ENCODE measurements around the gene POLE4.

Gene POLE4

GRCh38 chr2:74944987-74945787, 13.3 kb upstream of the POLE4 start:
- DNase-seq (ENCODE audit: low read depth) = peak; percentile 19
- H3K4me3 ChIP-seq (ENCODE audit: low read depth, low read length) = no peak overlapping the region
- no peak for TF ChIP-seq CTCF (IDR thresholded peaks at IDR 0.05; ENCODE audit: low read depth, low read length)
- no peak for TF ChIP-seq POLR2A (IDR thresholded peaks at IDR 0.05; ENCODE audit: extremely low read depth, insufficient read length)
- TF ChIP-seq, protein P1, sequence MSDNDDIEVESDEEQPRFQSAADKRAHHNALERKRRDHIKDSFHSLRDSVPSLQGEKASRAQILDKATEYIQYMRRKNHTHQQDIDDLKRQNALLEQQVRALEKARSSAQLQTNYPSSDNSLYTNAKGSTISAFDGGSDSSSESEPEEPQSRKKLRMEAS (IDR thresholded peaks at IDR 0.05; ENCODE audit: low read depth, low read length) = no peak
- TF ChIP-seq MYC (IDR thresholded peaks at IDR 0.05; ENCODE audit: low read depth, low read length) = no peak

- no peak for DNase-seq (ENCODE audit: low read depth)
- TF ChIP-seq CTCF (IDR thresholded peaks at IDR 0.05; ENCODE audit: low read depth, low read length) (no peak), MYC (IDR thresholded peaks at IDR 0.05; ENCODE audit: low read depth, low read length) (no peak), POLR2A (IDR thresholded peaks at IDR 0.05; ENCODE audit: extremely low read depth, insufficient read length) (no peak)
- TF ChIP-seq, protein P1 (IDR thresholded peaks at IDR 0.05; ENCODE audit: low read depth, low read length) = no peak
- H3K4me3 ChIP-seq (ENCODE audit: low read depth, low read length) = no peak overlapping the region
Measured at GRCh38 chr2:74945788-74946331, 12.6 kb upstream of the POLE4 start.

DNA sequence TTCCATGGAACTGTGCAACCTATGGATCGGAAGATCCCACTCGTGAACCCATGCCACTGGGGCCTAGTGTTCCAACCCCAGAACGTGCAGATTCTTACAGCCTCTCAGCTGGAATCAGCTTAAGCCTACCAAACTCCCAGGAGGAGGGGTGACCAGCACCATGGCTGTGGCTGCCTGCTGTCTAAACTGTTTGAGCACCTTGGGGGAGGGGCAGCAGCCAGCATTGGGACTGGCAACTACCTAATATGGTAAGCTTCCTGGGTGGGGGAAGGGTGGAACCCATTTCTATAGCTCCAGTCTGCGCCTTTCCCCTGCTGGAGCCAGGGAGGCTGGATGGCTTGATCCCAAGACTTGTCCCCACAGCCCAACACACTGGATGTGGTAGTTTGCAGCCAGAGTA, 10.7 kb upstream of the POLE4 start:
- no peak for DNase-seq (ENCODE audit: low read depth)
- no peak overlapping the region for H3K4me3 ChIP-seq (ENCODE audit: low read depth, low read length)
- no peak for TF ChIP-seq MYC (IDR thresholded peaks at IDR 0.05; ENCODE audit: low read depth, low read length)
- no peak for TF ChIP-seq CTCF (IDR thresholded peaks at IDR 0.05; ENCODE audit: low read depth, low read length)
- TF ChIP-seq POLR2A (IDR thresholded peaks at IDR 0.05; ENCODE audit: extremely low read depth, insufficient read length) = no peak
- TF ChIP-seq, protein P1 (IDR thresholded peaks at IDR 0.05; ENCODE audit: low read depth, low read length) = no peak

DNA sequence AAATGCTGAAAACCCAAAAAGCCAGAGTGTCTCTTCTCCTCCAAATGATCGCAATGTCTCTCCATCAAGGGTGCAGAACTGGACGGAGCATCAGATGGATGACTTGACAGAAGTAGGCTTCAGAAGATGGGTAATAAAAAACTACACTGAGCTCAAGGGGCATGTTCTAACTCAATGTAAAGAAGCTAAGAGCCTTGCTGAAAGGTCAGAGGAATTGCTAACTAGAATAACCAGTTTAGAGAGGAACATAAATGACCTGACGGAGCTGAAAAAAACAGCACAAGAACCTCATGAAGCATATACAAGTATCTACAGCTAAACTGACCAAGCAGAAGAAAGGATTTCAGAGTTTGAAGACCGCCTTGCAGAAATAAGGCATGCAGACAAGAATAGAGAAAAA, 9.7 kb upstream of the POLE4 start:
- TF ChIP-seq, protein P1 (IDR thresholded peaks at IDR 0.05; ENCODE audit: low read depth, low read length) = no peak
- no peak for DNase-seq (ENCODE audit: low read depth)
- no peak overlapping the region for H3K4me3 ChIP-seq (ENCODE audit: low read depth, low read length)

DNA sequence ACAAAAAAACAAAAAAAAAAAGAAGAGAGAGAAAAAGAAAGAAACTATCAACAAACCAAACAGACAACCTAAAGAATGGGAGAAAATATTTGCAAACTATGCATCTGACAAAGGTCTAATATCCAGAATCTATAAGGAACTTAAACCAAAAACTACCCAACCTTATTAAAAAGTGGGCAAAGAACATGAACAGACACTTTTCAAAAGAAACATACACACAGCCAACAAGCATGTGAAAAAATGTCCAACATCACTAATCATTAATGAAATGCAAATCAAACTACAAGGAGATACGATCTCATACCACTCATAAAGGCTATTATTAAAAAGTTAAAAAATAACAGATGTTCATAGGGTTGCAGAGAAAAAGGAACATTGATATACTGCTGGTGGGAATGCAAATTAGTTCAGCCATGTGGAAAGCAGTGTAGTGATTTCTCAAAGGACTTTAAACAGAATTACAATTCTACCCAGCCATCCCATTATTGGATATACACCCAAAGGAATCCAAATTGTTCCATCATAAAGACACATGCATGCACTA, 7.2 kb upstream of the POLE4 start:
- no peak overlapping the region for H3K4me3 ChIP-seq (ENCODE audit: low read depth, low read length)
- DNase-seq (ENCODE audit: low read depth) = no peak
- TF ChIP-seq POLR2A (IDR thresholded peaks at IDR 0.05; ENCODE audit: extremely low read depth, insufficient read length) (no peak), MYC (IDR thresholded peaks at IDR 0.05; ENCODE audit: low read depth, low read length) (no peak), CTCF (IDR thresholded peaks at IDR 0.05; ENCODE audit: low read depth, low read length) (no peak)
- TF ChIP-seq, protein P1 (IDR thresholded peaks at IDR 0.05; ENCODE audit: low read depth, low read length) = no peak

GRCh38 chr2:74952575-74952974, 5.9 kb upstream of the POLE4 start:
- no peak for DNase-seq (ENCODE audit: low read depth)
- H3K4me3 ChIP-seq (ENCODE audit: low read depth, low read length) = no peak overlapping the region
- TF ChIP-seq CTCF (IDR thresholded peaks at IDR 0.05; ENCODE audit: low read depth, low read length) (no peak), MYC (IDR thresholded peaks at IDR 0.05; ENCODE audit: low read depth, low read length) (no peak), POLR2A (IDR thresholded peaks at IDR 0.05; ENCODE audit: extremely low read depth, insufficient read length) (no peak)
- TF ChIP-seq, protein P1 (IDR thresholded peaks at IDR 0.05; ENCODE audit: low read depth, low read length) = no peak

All from NB4 (cell line).